ENCODE data around the gene CACNA1G. TPM values are rescaled to one million over a fixed set of nuclear protein-coding genes. Genes with fewer than 3 reads are reported as not detected.

Gene CACNA1G
- total RNA-seq, 1 donor from 2014 or later, result 0.07 TPM

DNA sequence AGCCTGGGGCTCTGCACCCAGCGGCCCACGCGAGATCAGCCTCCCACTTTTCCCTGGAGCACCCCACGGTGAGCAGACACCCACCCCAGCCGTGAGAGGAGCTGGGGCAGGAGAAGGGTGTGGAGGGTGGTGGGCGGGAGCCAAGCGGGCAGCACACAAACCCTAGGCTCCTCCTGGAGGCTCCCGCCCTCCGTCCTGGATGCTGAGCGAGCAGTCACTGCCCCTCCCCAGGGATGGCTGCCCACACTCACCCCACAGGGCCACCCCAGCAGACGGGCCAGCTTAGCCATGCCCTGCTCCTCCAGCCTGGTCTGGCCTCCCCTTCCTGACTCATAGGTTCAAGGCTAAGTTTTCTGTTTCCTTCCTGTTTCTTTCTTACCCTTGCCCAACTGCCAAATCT, 58.4 kb downstream of the CACNA1G start:
- ATAC-seq (ENCODE audit: low read depth) (no peak), DNase-seq (no peak)
- Mint-ChIP-seq H3K27ac (no peak overlapping the region), H3K36me3 (ENCODE audit: low read depth) (no peaks in the 10 kb centered on the region), H3K4me1 (peaks cover 3% of the 10 kb centered on the region), H3K27me3 (peaks cover 20% of the 10 kb centered on the region), H3K9me3 (no peaks in the 10 kb centered on the region), H3K4me3 (no peak overlapping the region)
- CTCF ChIA-PET, result no interaction called here
- POLR2A ChIA-PET, result no interaction called here
- TF ChIP-seq, protein P1, sequence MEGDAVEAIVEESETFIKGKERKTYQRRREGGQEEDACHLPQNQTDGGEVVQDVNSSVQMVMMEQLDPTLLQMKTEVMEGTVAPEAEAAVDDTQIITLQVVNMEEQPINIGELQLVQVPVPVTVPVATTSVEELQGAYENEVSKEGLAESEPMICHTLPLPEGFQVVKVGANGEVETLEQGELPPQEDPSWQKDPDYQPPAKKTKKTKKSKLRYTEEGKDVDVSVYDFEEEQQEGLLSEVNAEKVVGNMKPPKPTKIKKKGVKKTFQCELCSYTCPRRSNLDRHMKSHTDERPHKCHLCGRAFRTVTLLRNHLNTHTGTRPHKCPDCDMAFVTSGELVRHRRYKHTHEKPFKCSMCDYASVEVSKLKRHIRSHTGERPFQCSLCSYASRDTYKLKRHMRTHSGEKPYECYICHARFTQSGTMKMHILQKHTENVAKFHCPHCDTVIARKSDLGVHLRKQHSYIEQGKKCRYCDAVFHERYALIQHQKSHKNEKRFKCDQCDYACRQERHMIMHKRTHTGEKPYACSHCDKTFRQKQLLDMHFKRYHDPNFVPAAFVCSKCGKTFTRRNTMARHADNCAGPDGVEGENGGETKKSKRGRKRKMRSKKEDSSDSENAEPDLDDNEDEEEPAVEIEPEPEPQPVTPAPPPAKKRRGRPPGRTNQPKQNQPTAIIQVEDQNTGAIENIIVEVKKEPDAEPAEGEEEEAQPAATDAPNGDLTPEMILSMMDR (IDR thresholded peaks at IDR 0.05), result no peak
- intact Hi-C loops (cut with micrococcal nuclease), result no loop called here

GRCh38 chr17:50619489-50619888, 59.0 kb downstream of the CACNA1G start:
- Mint-ChIP-seq H3K36me3 (ENCODE audit: low read depth) (no peaks in the 10 kb centered on the region), H3K9me3 (no peaks in the 10 kb centered on the region), H3K27me3 (peaks cover 17% of the 10 kb centered on the region), H3K4me1 (no peaks in the 10 kb centered on the region), H3K27ac (no peak overlapping the region), H3K4me3 (no peak overlapping the region)
- no peak for ATAC-seq (ENCODE audit: low read depth)
- ChIA-PET POLR2A (interaction anchor here (0.7 kb wide), 1 partner anchor 78 kb away, joined by 5 read pairs; no protein-coding TSS in a partner anchor), CTCF (no interaction called here)
- TF ChIP-seq, protein P1 (IDR thresholded peaks at IDR 0.05), result no peak
- DNase-seq, result no peak
- intact Hi-C loops (cut with micrococcal nuclease), result no loop called here

DNA sequence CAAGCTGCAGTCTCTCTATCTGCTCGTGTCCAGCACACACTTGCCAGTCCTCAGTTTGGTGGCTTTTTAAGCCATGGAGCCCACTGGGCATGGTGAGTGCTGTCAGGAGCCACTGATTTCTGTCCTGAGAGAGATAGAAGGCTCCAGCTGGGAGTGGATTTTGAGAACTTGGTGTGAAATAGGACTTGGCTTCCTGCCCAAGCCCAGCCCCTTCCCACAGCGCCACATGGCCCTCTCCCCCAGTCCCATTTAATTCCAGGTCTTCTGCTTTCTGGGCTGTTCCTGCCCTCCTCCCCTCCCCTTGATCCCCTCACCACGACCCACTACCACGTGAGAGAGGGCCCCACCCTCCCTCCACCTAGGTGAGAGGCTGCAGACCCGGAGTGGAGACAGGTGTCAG, 59.7 kb downstream of the CACNA1G start:
- H3K9me3 Mint-ChIP-seq, result no peaks in the 10 kb centered on the region

GRCh38 chr17:50620858-50621257, 60.3 kb downstream of the CACNA1G start:
- H3K4me1 Mint-ChIP-seq, result no peaks in the 10 kb centered on the region
- ATAC-seq (ENCODE audit: low read depth) (no peak), DNase-seq (no peak)
- no peak overlapping the region for H3K4me3 Mint-ChIP-seq
- no peak overlapping the region for H3K27ac Mint-ChIP-seq
- ChIA-PET CTCF (no interaction called here), POLR2A (no interaction called here)
- intact Hi-C loops (cut with micrococcal nuclease), result no loop called here
- TF ChIP-seq, protein P1 (IDR thresholded peaks at IDR 0.05), result no peak
- H3K36me3 Mint-ChIP-seq (ENCODE audit: low read depth), result no peaks in the 10 kb centered on the region
- H3K9me3 Mint-ChIP-seq, result no peaks in the 10 kb centered on the region
- peaks cover 17% of the 10 kb centered on the region for H3K27me3 Mint-ChIP-seq

More for the DNA sequence above, 59.7 kb downstream of the CACNA1G start:
- Mint-ChIP-seq H3K36me3 (ENCODE audit: low read depth) (no peaks in the 10 kb centered on the region), H3K4me3 (no peak overlapping the region), H3K27me3 (peaks cover 17% of the 10 kb centered on the region), H3K4me1 (no peaks in the 10 kb centered on the region), H3K27ac (no peak overlapping the region)
- intact Hi-C loops (cut with micrococcal nuclease), result no loop called here
- TF ChIP-seq, protein P1 (IDR thresholded peaks at IDR 0.05), result no peak
- ChIA-PET POLR2A (no interaction called here), CTCF (no interaction called here)
- ATAC-seq (ENCODE audit: low read depth) (no peak), DNase-seq (no peak)

GRCh38 chr17:50621574-50622031, 61.1 kb downstream of the CACNA1G start:
- Mint-ChIP-seq H3K36me3 (ENCODE audit: low read depth) (no peaks in the 10 kb centered on the region), H3K9me3 (no peaks in the 10 kb centered on the region), H3K27me3 (peaks cover 16% of the 10 kb centered on the region), H3K4me1 (no peaks in the 10 kb centered on the region), H3K4me3 (no peak overlapping the region), H3K27ac (no peak overlapping the region)
- ChIA-PET POLR2A (no interaction called here), CTCF (no interaction called here)
- ATAC-seq (ENCODE audit: low read depth) (no peak), DNase-seq (no peak)
- TF ChIP-seq, protein P1 (IDR thresholded peaks at IDR 0.05), result no peak
- intact Hi-C loops (cut with micrococcal nuclease), result no loop called here

Measured in activated B cell treated with CpG ODN at 0.5 μM for 24 hours (primary cell).